Measurements from ENCODE around the gene PARD3B. TPM values are rescaled to one million over a fixed set of nuclear protein-coding genes. Genes with fewer than 3 reads are reported as not detected.

PARD3B gene
- total and polyA plus RNA-seq, 10 of the 15 experiments (the other 5 are each of a cell fraction or from before 2014, with no cell fraction given): 0.01 to 0.54 (median 0.07) TPM; not detected in 7

GRCh38 chr2:204971206-204971907 is 426.1 kb downstream of the PARD3B start (continued):
- TF ChIP-seq RAD51 (IDR thresholded peaks at IDR 0.05): no peak
- no peak for TF ChIP-seq SMARCA5 (IDR thresholded peaks at IDR 0.05)
- no peak for TF ChIP-seq MTA2 (IDR thresholded peaks at IDR 0.05; ENCODE audit: low read depth)
- no peak for TF ChIP-seq NFYB (IDR thresholded peaks at IDR 0.05; ENCODE audit: insufficient read depth, low read depth, low read length)

- H3K4me2 ChIP-seq (ENCODE audit: control insufficient read depth, insufficient read depth): no peak overlapping the region
- CTCF ChIA-PET: no interaction called here
- POLR2A ChIA-PET: no interaction called here
- H2AFZ ChIP-seq (ENCODE audit: control insufficient read depth, low read depth, low read length): no peak overlapping the region
- no TSS peak for BruUV-seq (replicated peaks)
- no peak overlapping the region for H3K27ac ChIP-seq (ENCODE audit: control insufficient read depth, insufficient read depth)
- intact Hi-C loops (cut with micrococcal nuclease; ENCODE audit: unreplicated experiment) (no loop called here), in situ Hi-C loops (cut with MboI) (no loop called here)
- RAD21 ChIA-PET (ENCODE audit: unreplicated experiment): no interaction called here
- ATAC-seq (no peak), DNase-seq (ENCODE audit: low read depth, low spot score) (no peak), FAIRE-seq (no peak)
- no peak overlapping the region for H3K4me3 ChIP-seq
- H3K36me3 ChIP-seq (ENCODE audit: control insufficient read depth in 2 of 2, insufficient read depth in 2 of 2, low read length in 1 of 2): no peaks in the 10 kb centered on the region
- H3K79me2 ChIP-seq (ENCODE audit: control insufficient read depth, insufficient read depth, low read length): no peaks in the 10 kb centered on the region
- no peaks in the 10 kb centered on the region for H4K20me1 ChIP-seq (ENCODE audit: control insufficient read depth, insufficient read depth)
- no peaks in the 10 kb centered on the region for H3K9me3 ChIP-seq (replicated peaks; ENCODE audit: control insufficient read depth, insufficient read depth, low read length)
- no peak for TF ChIP-seq HSF1 (IDR thresholded peaks at IDR 0.05; ENCODE audit: low read depth, low read length)
- no peak for TF ChIP-seq MEF2B (IDR thresholded peaks at IDR 0.05; ENCODE audit: partially characterized antibody, poor library complexity, severe bottlenecking)
- TF ChIP-seq KLF5 (IDR thresholded peaks at IDR 0.05; ENCODE audit: partially characterized antibody): no peak
- no peak for TF ChIP-seq ESRRA (IDR thresholded peaks at IDR 0.05; ENCODE audit: low read length)
- TF ChIP-seq SPI1 (IDR thresholded peaks at IDR 0.05; ENCODE audit: borderline replicate concordance, insufficient read depth, low read depth, low read length): no peak
- TF ChIP-seq POLR2A (IDR thresholded peaks at IDR 0.05; ENCODE audit: low read depth, low read length): no peak
- TF ChIP-seq SREBF2 (IDR thresholded peaks at IDR 0.05; ENCODE audit: low read length): no peak
- no peak for TF ChIP-seq MEF2A (IDR thresholded peaks at IDR 0.05; ENCODE audit: insufficient read depth, low read depth, low read length)
- SMC1A ChIA-PET (ENCODE audit: uncharacterized antibody, unreplicated experiment): no interaction called here
- H3K27me3 ChIP-seq (replicated peaks in 1 of 2; ENCODE audit: control insufficient read depth in 2 of 2, insufficient read depth in 2 of 2, low read length in 1 of 2): no peaks in the 10 kb centered on the region; a peak in 1 of 4 replicates
- H3K4me1 ChIP-seq (ENCODE audit: control insufficient read depth, insufficient read depth, low read length): no peaks in the 10 kb centered on the region
- H3K9ac ChIP-seq (ENCODE audit: control insufficient read depth, insufficient read depth, low read length): no peak overlapping the region
These were observed 426.9 kb downstream of the PARD3B start for GRCh38 chr2:204972161-204972560.
